ENCODE results near the gene RASL12. TPM values are rescaled to one million over a fixed set of nuclear protein-coding genes. Genes with fewer than 3 reads are reported as not detected.
"Not testable (repeated sequence)": the region's sequence is repeated elsewhere in the genome, so short reads cannot be mapped to it uniquely, and the experiment has no call there.

RASL12 gene
- total RNA-seq, 6 donors from 2014 or later, result 12.8 to 49.9 (median 24.9) TPM

DNA sequence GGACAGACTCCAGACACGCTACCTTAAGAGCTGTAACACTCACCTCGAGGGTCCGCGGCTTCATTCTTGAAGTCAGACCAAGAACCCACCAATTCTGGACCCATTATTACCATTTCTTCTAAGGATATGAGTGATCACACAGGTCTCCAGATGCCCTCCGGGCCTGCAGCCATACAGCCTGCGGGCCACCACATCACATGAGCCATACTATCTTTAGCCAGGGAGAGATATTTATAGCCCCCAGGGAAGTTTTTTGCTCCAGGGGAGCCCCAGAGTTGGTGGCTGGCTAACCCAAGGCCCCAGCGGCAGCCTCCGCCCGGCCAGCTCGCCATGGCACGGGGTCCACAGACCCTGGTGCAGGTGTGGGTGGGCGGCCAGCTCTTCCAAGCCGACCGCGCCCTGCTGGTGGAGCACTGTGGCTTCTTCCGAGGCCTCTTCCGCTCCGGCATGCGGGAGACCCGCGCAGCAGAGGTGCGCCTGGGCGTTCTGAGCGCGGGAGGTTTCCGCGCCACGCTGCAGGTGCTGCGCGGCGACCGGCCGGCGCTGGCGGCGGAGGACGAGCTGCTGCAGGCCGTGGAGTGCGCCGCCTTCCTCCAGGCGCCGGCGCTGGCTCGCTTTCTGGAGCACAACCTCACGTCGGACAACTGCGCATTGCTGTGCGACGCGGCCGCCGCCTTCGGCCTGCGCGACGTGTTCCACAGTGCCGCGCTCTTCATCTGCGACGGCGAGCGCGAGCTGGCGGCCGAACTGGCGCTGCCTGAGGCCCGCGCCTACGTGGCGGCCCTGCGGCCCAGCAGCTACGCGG is 8.9 kb upstream of the RASL12 start, which contains the start of gene KBTBD13:
KBTBD13 (plus strand) TSS at position 261 of the 805 bp plus-strand sequence; CDS start at position 331, 70 bp downstream.
- DNase-seq, result peak in 1 of 2 donors; percentile 81
- no peak for ATAC-seq (ENCODE audit: low FRiP score in 2 of 2)
- H3K36me3 ChIP-seq, result no peaks in the 10 kb centered on the region
- no peak within 1 kb of the TSS for H3K27ac ChIP-seq
- no peak for TF ChIP-seq POLR2AphosphoS5 (IDR thresholded peaks at IDR 0.05)
- no peak for TF ChIP-seq EP300 (IDR thresholded peaks at IDR 0.05)
- TF ChIP-seq, protein P1, sequence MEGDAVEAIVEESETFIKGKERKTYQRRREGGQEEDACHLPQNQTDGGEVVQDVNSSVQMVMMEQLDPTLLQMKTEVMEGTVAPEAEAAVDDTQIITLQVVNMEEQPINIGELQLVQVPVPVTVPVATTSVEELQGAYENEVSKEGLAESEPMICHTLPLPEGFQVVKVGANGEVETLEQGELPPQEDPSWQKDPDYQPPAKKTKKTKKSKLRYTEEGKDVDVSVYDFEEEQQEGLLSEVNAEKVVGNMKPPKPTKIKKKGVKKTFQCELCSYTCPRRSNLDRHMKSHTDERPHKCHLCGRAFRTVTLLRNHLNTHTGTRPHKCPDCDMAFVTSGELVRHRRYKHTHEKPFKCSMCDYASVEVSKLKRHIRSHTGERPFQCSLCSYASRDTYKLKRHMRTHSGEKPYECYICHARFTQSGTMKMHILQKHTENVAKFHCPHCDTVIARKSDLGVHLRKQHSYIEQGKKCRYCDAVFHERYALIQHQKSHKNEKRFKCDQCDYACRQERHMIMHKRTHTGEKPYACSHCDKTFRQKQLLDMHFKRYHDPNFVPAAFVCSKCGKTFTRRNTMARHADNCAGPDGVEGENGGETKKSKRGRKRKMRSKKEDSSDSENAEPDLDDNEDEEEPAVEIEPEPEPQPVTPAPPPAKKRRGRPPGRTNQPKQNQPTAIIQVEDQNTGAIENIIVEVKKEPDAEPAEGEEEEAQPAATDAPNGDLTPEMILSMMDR (IDR thresholded peaks at IDR 0.05), result no peak
- no peak for TF ChIP-seq POLR2A (IDR thresholded peaks at IDR 0.05)
- peaks cover 7 to 12% (median 9%) of the 10 kb centered on the region in 4 donors for H3K4me1 ChIP-seq
- no peak within 1 kb of the TSS for H3K4me3 ChIP-seq
- no peaks in the 10 kb centered on the region for H3K9me3 ChIP-seq
- WGBS, 2 donors, result 75 to 80% methylated on average over 26 to 44 of the region's 73 CpGs
- H3K27me3 ChIP-seq, result peaks cover 0 to 16% (median 2%) of the 10 kb centered on the region in 4 donors

DNA sequence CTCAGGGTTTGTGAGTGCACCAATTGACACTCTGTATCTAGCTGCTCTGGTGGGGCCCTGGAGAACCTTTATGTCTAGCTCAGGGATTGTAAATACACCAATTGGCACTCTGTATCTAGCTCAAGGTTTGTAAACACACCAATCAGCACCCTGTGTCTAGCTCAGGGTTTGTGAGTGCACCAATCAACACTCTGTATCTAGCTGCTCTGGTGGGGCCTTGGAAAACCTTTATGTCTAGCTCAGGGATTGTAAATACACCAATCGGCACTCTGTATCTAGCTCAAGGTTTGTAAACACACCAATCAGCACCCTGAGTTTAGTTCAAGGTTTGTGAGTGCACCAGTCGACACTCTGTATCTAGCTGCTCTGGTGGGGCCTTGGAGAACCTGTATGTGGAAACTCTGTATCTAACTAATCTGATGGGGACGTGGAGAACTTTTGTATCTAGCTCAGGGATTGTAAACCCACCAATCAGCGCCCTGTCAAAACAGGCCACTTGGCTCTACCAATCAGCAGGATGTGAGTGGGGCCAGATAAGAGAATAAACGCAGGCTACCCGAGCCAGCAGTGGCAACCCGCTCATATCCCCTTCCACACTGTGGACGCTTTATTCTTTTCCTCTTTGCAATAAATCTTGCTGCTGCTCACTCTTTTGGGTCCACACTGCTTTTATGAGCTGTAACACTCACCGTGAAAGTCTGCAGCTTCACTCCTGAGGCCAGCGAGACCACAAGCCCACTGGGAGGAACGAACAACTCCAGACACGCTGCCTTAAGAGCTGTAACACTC is 8.0 kb upstream of the RASL12 start:
- not testable (repeated sequence) for H3K4me3 ChIP-seq; H3K36me3 ChIP-seq; DNase-seq; H3K27ac ChIP-seq; H3K4me1 ChIP-seq; H3K9me3 ChIP-seq; ATAC-seq (ENCODE audit: low FRiP score in 2 of 2)
- WGBS, 2 donors, result 57 to 65% methylated on average over 11 to 12 of the region's 12 CpGs
- H3K27me3 ChIP-seq, result peaks cover 0 to 16% (median 2%) of the 10 kb centered on the region in 4 donors

DNA sequence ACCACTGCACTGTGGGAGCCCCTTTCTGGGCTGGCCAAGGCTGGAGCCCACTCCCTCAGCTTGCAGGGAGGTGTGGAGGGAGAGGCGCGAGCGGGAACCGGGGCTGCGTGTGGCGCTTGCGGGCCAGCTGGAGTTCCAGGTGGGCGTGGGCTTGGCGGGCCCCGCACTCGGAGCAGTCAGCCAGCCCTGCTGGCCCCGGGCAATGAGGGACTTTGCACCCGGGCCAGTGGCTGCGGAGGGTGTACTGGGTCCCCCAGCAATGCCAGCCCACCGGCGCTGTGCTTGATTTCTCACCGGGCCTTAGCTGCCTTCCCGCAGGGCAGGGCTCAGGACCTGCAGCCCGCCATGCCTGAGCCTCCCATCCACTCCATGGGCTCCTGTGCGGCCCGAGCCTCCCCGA is 7.2 kb upstream of the RASL12 start:
- peak in 1 of 2 donors; percentile 67 for DNase-seq
- H3K4me1 ChIP-seq; H3K36me3 ChIP-seq; H3K27ac ChIP-seq; ATAC-seq (ENCODE audit: low FRiP score in 2 of 2); H3K9me3 ChIP-seq; H3K4me3 ChIP-seq: not testable (repeated sequence)
- H3K27me3 ChIP-seq, result peaks cover 0 to 16% (median 2%) of the 10 kb centered on the region in 4 donors
- 93 to 94% methylated on average over 3 to 21 of the region's 22 CpGs for WGBS, 2 donors

DNA sequence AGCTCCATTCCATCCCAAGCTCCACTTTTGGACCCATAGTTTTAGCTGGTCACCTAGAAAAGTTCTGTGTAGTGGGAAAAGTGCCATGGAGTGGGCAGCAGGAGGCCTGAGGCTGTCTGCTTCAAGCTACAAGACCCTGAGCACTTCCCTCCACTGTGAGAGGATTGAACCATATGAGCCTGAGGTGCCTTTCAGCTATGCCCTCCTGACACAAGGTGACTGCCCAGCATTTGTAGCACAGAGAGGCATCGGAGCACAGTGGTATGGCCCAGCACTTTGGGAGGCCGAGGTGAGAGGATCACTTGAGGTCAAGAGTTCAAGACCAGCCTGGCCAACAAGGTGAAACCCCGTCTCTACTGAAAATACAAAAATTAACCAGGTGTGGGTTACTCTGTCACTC is 4.8 kb upstream of the RASL12 start:
- peak overlapping the region in 3 of 4 donors; percentile 38 to 74 (median 51) for H3K27ac ChIP-seq
- WGBS, 2 donors, result 81 to 91% methylated on average over 3 of the region's 3 CpGs

DNA sequence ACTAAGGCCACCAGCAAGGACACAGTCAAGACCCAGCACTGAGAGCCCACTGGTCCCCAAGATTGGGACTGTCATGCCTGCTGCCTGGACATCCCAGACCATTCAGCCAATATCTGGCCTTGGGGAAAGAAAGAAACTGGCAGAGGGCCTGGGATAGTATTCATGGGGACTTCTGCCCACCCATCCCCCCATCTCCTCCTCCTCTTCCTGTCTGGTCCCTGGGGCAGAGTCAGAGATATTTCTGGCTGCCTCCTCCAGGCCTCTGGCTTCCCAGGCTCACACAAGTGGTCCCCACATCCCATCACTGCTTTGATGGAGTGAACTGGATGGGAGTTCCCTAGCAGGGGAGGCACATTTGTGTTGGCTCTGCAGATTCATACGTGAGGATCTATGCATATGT is 4.2 kb upstream of the RASL12 start:
- Histone ChIP-seq H3K4me1 (peaks cover 11 to 18% (median 14%) of the 10 kb centered on the region in 4 donors), H3K4me3 (no peak overlapping the region), H3K27ac (peak overlapping the region; percentile 51 to 74 (median 54)), H3K9me3 (no peaks in the 10 kb centered on the region), H3K27me3 (peaks cover 0 to 18% (median 6%) of the 10 kb centered on the region in 4 donors), H3K36me3 (no peaks in the 10 kb centered on the region)
- TF ChIP-seq POLR2AphosphoS5 (IDR thresholded peaks at IDR 0.05) (no peak), POLR2A (IDR thresholded peaks at IDR 0.05) (no peak), EP300 (IDR thresholded peaks at IDR 0.05) (no peak)
- TF ChIP-seq, protein P1 (IDR thresholded peaks at IDR 0.05), result no peak
- DNase-seq (no peak), ATAC-seq (ENCODE audit: low FRiP score in 2 of 2) (no peak)
- whole genome bisulfite sequencing, 2 donors, result 46 to 83% methylated on average over 1 of the region's 1 CpG

More for the DNA sequence above, 4.8 kb upstream of the RASL12 start:
- H3K27me3 ChIP-seq, result peaks cover 0 to 18% (median 5%) of the 10 kb centered on the region in 4 donors
- TF ChIP-seq POLR2AphosphoS5 (IDR thresholded peaks at IDR 0.05) (no peak), POLR2A (IDR thresholded peaks at IDR 0.05) (no peak), EP300 (IDR thresholded peaks at IDR 0.05) (no peak)
- TF ChIP-seq, protein P1 (IDR thresholded peaks at IDR 0.05), result no peak
- H3K36me3 ChIP-seq, result no peaks in the 10 kb centered on the region
- H3K4me1 ChIP-seq, result peaks cover 10 to 16% (median 14%) of the 10 kb centered on the region in 4 donors
- no peak overlapping the region for H3K4me3 ChIP-seq
- DNase-seq, result no peak
- ATAC-seq (ENCODE audit: low FRiP score in 2 of 2), result no peak
- H3K9me3 ChIP-seq, result no peaks in the 10 kb centered on the region
